GM13977 (cell line): ENCODE results near the gene DMD.

Experiments
- DNase-seq: peaks from one replicate; pipeline ENCODE4 v3.0.0; 2012; ENCODE audit warnings: low spot score
- in situ Hi-C: fragments of 300-500 bp; cut with MboI; formaldehyde crosslinking; loops from one replicate; pipeline ENCODE4 v1.12.0; 2022; ENCODE audit warnings: low sequenced_read_pairs, low pct_unique_long_range_greater_than_20kb, mixed read lengths, inconsistent platforms; ENCODE audit not compliant: unreplicated experiment
- TF ChIP-seq, protein P1 (sequence below): IDR thresholded peaks from 2 replicates; pipeline ENCODE4 v1.5.1; 2012; ENCODE audit warnings: mild to moderate bottlenecking, control low read depth; ENCODE audit not compliant: insufficient read depth; ENCODE audit errors: extremely low read depth, missing control alignments

DMD gene

DNA sequence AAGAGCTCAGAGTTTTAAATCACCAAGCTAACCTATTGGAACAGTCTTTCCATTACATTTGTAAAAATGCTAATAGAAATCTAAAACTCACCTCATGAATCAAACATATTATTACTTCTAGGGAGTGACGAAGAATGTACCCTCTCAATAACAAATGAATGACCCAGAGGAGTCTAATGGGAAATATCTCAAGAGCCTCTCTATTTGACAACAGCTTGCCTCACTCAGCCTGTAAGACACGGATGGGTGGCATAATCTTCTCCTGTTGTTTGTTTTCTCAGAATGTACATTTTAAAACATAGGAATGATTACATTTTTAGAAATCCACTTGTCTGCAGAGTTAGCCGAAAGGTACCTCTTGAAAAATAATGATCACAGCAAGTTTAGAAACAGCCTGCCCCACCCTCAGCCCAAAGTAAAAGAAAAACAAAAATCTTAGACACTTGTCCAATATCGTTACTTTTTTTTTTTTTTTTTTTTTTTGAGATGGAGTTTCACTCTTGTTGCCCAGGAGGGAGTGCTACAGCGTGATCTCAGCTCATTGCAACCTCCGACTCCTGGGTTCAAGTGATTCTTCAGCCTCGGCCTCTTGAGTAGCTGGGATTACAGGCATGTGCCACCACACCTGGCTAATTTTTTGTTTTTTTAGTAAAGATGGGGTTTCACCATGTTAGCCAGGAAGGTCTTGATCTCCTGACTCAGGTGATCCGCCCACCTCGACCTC is 1955.9 kb downstream of the DMD start:
- in situ Hi-C loops = no loop called here
- DNase-seq = no peak
- TF ChIP-seq, protein P1, sequence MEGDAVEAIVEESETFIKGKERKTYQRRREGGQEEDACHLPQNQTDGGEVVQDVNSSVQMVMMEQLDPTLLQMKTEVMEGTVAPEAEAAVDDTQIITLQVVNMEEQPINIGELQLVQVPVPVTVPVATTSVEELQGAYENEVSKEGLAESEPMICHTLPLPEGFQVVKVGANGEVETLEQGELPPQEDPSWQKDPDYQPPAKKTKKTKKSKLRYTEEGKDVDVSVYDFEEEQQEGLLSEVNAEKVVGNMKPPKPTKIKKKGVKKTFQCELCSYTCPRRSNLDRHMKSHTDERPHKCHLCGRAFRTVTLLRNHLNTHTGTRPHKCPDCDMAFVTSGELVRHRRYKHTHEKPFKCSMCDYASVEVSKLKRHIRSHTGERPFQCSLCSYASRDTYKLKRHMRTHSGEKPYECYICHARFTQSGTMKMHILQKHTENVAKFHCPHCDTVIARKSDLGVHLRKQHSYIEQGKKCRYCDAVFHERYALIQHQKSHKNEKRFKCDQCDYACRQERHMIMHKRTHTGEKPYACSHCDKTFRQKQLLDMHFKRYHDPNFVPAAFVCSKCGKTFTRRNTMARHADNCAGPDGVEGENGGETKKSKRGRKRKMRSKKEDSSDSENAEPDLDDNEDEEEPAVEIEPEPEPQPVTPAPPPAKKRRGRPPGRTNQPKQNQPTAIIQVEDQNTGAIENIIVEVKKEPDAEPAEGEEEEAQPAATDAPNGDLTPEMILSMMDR = no peak

DNA sequence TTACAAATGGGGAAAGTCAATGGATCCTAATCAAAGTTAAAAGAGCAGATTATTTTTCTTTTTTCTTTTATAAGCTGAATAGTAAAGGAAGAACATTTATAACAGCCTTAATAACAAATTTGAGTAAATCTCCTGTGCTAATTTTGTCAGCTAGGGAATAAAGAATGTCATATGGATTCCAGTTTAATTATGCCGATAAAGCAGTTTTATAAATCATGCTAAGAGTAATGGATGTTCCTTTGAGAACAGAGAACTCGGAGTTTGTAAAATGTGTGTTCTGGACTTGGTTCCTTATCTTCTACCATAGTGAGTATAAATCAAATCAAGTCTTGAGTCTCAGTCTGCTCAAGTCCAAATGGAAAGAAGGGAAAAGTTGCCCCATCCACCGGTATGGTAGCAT is 1959.2 kb downstream of the DMD start:
- in situ Hi-C loops = no loop called here
- TF ChIP-seq, protein P1 = no peak
- no peak for DNase-seq

DNA sequence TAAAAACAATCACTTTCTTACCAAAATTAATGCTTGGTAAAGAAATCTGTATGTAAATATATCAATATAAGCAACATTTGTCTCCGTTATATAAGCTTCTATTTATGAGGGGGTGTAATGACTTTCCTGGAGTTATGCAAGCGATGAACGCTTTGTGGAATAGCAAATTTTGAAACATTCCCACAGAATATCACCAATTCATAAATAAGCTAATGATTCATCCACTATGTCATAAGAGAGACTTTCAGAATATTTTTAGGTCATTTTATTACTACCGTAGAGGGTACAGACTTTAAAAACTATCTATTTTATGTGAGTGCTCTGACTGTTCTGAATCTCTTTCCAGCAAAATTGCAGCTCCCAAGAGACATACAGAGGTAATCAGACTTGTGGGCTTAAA is 1960.0 kb downstream of the DMD start:
- DNase-seq = no peak
- TF ChIP-seq, protein P1 = no peak
- in situ Hi-C loops = no loop called here

DNA sequence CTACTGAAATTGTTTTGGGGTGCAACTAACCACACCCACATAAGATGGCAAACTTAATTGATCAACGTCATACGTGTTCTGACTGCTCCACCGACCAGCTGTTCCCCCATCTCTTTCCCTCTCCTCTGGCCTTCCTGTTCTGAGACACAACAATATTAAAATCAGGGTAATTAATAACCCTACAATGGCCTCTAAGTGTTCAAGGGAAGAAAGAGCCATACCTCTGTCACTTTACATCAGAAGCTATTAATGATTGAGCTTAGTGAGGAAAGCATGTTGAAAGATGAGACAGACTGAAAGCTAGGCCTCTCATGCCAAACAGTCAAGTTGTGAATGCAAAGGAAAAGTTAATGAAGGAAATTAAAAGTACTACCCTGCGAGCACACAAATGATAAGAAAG is 1965.6 kb downstream of the DMD start:
- in situ Hi-C loops = no loop called here
- no peak for DNase-seq

DNA sequence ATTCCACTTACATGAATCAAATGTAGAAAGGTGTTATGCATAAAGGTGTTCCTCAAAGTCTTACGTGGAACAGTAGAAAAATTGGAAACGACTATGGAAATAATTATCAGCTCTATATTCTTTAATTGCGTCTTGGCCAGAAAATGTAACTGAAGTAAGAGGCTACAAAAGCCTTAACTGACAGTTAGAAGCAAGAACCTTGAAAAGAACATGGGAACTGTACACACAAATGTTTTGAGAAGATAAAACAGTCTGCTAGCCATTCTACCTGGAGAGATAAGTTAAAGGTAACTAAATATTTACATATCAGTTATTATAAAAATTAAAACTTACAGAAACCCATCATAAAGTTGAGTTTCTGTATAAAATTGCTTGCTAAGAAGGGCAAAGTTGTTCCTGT is 1967.5 kb downstream of the DMD start:
- TF ChIP-seq, protein P1 = no peak
- in situ Hi-C loops = no loop called here
- no peak for DNase-seq

More for the DNA sequence above, 1965.6 kb downstream of the DMD start:
- TF ChIP-seq, protein P1 = no peak

DNA sequence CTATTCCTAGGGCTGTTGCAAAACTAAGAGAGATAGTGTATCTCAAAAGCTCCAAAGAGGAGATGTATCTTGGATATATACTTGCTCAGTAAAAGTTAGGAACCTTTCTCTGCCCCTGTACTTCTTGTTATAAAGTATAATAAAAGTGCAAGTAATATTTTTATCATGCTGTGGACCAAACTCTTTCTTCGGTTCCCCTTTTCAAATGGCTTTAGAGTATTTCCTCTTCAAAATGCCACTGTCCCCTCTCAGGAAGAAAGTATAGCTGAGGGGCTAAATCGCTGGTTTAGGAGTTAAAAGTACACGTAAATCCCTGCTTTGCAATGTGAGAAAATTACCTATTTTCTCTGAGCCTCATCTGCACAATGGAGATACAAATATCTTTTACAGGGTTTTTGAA is 1970.4 kb downstream of the DMD start:
- DNase-seq = no peak
- TF ChIP-seq, protein P1 = no peak
- in situ Hi-C loops = no loop called here
